ENCODE results near the gene CCDC88C.

Gene CCDC88C

DNA sequence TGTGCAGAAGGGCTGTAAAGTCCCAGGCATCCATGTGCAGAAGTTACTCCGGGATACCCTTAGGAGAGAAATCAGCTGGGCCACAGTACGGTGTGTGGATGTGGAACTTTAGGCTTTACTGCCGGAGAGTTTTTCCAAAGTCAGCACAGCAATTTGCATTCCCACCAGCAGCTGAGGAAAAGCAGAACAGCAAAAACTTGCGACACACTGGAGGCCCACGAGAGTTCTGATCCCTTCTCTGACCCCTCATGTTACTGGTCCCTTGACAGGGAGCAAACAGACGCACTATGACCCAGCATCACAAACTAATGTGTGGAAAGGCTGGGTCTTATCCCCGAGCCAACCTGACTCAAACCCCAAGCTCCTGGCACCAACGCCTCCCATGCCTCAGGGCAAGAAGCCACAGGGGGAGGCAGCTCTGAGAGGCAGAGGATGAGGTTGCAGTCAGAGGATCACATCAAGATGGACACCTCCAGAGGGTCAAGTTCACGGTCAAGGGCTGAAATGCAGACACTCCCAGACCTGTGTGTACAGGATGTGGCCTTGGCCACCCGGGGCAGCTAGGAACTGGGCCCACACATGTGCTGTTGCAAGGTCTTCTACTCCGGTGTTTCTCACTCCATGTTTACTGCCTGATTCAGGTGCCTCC, 38.6 kb downstream of the CCDC88C start:
- Mint-ChIP-seq H3K4me1 (peaks cover 100% of the 10 kb centered on the region), H3K36me3 (peaks cover 10% of the 10 kb centered on the region), H3K4me3 (no peak overlapping the region), H3K27me3 (no peaks in the 10 kb centered on the region), H3K9me3 (no peaks in the 10 kb centered on the region), H3K27ac (peak overlapping the region; percentile 46)

DNA sequence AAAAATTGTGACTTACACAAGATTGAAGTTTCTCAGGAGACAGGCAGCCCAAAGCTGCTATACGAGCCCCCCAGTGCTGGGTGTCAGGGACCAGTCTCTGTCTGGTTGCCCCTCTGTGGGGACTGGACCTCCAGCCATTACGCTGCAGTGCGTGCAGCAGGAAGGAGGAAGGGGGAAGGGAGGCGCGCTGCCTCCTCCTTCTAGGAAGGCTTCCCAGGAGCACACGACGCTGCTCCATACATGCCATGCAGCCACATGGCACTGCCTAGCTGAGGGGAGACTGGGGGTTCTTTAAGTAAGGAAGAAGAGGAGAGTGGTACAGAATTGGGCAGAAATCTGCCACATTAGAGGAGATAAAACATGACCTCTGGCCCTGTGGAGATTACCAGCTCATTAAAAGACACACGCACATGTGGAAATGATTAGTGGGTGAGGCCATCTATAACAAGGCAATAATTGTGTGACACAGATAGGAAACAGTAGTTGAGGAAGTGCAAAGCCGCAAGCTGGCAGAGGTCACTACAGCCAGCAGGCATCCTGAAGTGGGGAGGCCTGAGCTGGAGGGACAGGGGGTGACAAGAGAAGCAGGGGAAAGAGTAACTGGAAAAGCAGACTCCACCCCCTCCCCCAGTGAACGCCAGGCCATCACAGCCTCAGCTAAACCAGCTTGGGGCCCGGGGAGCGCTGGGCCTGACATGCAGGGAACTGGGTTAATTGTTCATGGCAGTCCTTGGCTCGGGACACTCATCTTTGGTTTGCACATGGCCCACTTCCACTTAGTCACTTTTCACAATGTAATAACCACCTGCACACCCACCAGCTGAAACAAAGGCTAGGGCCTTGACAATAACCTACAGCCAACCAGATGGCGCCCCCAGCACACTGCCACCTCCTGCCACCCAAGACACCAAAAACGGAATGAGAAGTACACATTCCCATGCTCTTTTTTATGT, 39.6 kb downstream of the CCDC88C start:
- Mint-ChIP-seq H3K9me3 (no peaks in the 10 kb centered on the region), H3K36me3 (peaks cover 10% of the 10 kb centered on the region), H3K4me1 (peaks cover 100% of the 10 kb centered on the region), H3K27me3 (no peaks in the 10 kb centered on the region), H3K4me3 (peak overlapping the region; percentile 78), H3K27ac (peak overlapping the region; percentile 85)

- Mint-ChIP-seq H3K4me1 (peaks cover 100% of the 10 kb centered on the region), H3K9me3 (no peaks in the 10 kb centered on the region), H3K36me3 (peaks cover 5% of the 10 kb centered on the region), H3K4me3 (peak overlapping the region; percentile 78), H3K27ac (peak overlapping the region; percentile 91), H3K27me3 (no peaks in the 10 kb centered on the region)
Measured at GRCh38 chr14:91376547-91377477, 40.8 kb downstream of the CCDC88C start.

DNA sequence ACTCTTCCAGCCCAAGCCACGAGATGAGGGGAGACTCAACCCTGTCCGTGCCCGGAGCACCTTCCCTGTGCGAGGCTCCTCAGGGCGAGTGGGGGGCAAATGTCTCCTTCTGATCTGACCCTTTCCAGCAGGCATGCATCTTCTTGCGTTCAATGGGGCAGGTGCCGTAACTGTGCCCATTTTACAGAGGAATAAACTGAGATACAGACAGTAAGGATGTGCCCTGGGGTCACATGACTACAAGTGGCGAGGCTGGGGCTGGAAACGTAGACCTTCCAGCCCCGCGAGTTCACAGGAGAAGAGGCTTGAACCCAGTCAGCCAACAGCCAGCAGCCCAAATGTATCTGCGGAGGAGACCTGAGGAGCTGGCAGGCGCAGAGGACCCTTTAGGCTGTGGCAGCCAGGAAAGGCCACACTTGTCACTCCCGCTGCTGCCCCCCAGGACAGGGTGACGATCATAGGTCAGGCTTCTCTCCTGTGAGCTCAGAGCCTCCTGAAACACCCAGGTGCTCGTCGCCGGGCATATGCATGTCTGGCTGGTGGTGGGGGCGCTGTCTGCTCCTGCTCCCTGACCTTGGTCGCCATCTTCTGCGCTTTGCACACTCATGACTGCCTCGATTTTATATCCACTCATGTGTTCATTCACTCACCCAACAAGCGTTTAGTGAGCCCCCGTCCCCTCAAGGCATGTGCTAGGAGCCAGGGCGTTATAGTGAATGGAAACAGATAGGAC, 41.7 kb downstream of the CCDC88C start:
- peak overlapping the region; percentile 91 for H3K27ac Mint-ChIP-seq
- H3K36me3 Mint-ChIP-seq = peaks cover 3% of the 10 kb centered on the region
- no peaks in the 10 kb centered on the region for H3K9me3 Mint-ChIP-seq
- peaks cover 99% of the 10 kb centered on the region for H3K4me1 Mint-ChIP-seq
- H3K27me3 Mint-ChIP-seq = no peaks in the 10 kb centered on the region
- H3K4me3 Mint-ChIP-seq = peak overlapping the region; percentile 85

DNA sequence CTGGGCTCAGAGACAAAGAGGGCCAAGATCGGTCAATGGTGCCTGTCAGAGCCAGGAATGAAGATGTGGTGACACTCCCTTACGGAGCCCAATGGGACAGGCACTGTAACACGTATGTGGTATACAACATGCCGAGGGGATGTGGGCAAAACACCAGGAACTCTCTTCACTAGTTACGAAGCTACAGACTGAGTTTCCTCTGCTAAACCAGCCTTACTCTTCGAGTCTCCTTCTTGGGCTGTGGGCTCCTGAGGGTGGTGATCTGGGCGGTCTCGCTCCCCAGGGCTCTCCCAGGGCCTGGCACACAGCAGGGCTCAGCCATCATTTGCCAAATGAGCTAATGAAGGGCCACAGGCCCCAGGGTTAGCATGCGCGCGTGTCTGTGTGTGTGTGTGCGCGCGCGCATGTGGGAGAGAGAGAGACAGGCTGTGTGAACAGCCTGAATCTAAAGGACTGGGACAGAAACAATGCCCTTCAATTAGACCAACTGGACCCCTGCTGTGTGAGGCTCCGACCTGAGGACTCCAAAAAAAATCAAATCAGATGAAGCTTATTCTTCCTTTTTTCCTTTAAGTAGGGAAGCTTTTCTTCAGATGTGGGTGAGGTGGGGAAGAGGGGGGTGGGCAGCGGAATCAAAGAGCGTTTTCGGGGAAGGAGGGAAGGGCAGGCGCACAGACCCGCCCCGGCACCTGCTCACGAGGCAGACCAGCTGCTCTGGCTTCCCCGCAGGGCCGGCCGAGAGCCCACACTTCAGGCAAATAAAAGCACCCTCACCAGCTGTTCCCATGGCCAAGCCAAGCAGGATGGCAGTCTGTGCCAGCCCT, 42.5 kb downstream of the CCDC88C start:
- peak overlapping the region; percentile 91 for H3K27ac Mint-ChIP-seq
- no peaks in the 10 kb centered on the region for H3K27me3 Mint-ChIP-seq
- H3K4me3 Mint-ChIP-seq = peak overlapping the region; percentile 85
- H3K4me1 Mint-ChIP-seq = peaks cover 99% of the 10 kb centered on the region
- peaks cover 3% of the 10 kb centered on the region for H3K36me3 Mint-ChIP-seq
- H3K9me3 Mint-ChIP-seq = no peaks in the 10 kb centered on the region

DNA sequence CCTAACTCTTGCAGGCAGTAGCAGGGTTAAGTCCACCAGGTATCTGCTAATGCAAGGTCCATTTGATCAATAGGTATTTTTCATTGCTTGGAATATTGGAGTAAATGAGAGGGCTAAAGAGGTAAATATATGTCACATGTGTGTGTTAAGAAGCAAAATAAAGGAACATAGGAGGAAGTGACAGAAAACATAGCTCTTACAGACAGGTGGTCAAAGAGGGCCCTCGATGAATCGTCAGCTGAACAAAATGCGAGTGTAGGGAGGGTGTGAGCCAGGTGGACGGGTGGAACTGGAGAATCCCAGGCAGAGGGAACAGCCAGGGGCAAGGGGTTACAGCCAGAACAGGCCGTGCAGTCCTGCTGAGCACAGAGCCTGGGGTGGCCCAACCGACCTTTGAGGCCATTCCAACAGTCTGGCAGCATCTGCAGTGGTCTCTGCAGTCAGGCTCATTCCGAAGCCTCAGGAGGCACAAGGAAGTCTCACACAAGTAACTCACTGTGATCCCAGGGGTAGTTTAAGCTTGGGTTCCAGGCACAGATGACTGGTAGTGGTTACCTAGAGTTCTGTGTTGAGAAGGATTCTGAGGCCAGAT, 43.2 kb downstream of the CCDC88C start:
- Mint-ChIP-seq H3K36me3 (peaks cover 5% of the 10 kb centered on the region), H3K4me1 (peaks cover 99% of the 10 kb centered on the region), H3K27ac (peak overlapping the region; percentile 91), H3K27me3 (no peaks in the 10 kb centered on the region), H3K4me3 (peak overlapping the region; percentile 85), H3K9me3 (no peaks in the 10 kb centered on the region)

DNA sequence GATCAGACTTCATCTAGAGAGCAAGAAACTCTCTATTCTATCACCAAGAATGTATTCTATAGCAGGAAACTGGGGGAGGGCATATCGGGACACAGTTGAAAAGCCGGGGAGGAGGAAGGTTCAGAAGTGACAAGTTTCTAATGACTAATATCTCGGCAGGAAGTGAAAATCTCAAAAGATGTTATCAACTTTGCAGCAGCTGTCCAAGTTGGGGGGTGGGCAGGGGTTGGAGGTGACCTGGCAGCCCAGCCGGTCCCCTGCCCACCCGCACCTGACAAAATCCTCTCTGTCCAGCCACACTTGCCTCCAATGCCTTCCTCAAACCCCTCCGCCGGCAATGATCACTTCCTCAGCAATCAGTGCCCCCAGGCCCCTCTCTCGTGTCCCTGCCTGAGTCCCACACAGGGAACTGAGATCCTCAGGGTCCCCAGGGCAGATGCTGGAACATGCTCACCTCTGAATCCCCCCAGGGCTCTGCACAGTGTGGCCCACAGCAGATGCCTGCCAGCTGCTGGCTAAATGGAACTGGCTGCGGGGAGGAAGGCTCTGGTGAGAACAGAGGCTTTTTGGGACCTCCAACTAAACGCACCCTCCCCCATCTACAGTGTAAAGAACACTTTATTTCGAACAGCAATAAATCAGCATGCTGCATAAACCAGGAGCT, 43.9 kb downstream of the CCDC88C start:
- no peaks in the 10 kb centered on the region for H3K27me3 Mint-ChIP-seq
- peaks cover 5% of the 10 kb centered on the region for H3K36me3 Mint-ChIP-seq
- H3K27ac Mint-ChIP-seq = peak overlapping the region; percentile 91
- no peaks in the 10 kb centered on the region for H3K9me3 Mint-ChIP-seq
- peaks cover 99% of the 10 kb centered on the region for H3K4me1 Mint-ChIP-seq
- H3K4me3 Mint-ChIP-seq = peak overlapping the region; percentile 85

- H3K27me3 Mint-ChIP-seq = no peaks in the 10 kb centered on the region
- peaks cover 3% of the 10 kb centered on the region for H3K36me3 Mint-ChIP-seq
- peak overlapping the region; percentile 91 for H3K27ac Mint-ChIP-seq
- H3K4me3 Mint-ChIP-seq = peak overlapping the region; percentile 85
- peaks cover 99% of the 10 kb centered on the region for H3K4me1 Mint-ChIP-seq
- no peaks in the 10 kb centered on the region for H3K9me3 Mint-ChIP-seq
Measured at GRCh38 chr14:91372671-91373495, 44.7 kb downstream of the CCDC88C start.

DNA sequence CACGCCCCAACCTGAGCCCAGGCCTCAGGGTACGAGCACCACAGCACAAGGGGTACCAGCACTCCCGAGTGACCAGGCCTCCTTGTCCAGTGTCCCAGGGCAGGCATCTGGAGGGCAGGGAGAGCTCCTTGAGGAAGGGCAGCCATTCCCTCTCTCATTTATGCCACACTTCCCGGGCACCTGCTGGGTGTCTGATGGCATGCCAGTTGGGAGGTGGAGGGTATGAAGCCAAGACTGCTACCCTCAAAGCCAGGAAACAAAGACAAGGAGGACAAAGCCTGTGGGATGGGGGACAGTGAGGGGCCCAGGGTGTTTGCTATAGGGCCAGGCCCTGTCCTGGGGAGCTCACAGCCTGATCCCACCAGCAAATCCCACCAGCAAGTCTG, 45.6 kb downstream of the CCDC88C start:
- H3K9me3 Mint-ChIP-seq = no peaks in the 10 kb centered on the region
- peak overlapping the region; percentile 55 for H3K27ac Mint-ChIP-seq
- peaks cover 99% of the 10 kb centered on the region for H3K4me1 Mint-ChIP-seq
- peaks cover 2% of the 10 kb centered on the region for H3K36me3 Mint-ChIP-seq
- H3K27me3 Mint-ChIP-seq = no peaks in the 10 kb centered on the region
- peak overlapping the region; percentile 85 for H3K4me3 Mint-ChIP-seq

GRCh38 chr14:91371011-91371989, 46.3 kb downstream of the CCDC88C start:
- Mint-ChIP-seq H3K36me3 (peaks cover 2% of the 10 kb centered on the region), H3K4me1 (peaks cover 99% of the 10 kb centered on the region), H3K27ac (peak overlapping the region; percentile 93), H3K27me3 (no peaks in the 10 kb centered on the region), H3K9me3 (no peaks in the 10 kb centered on the region), H3K4me3 (peak overlapping the region; percentile 63)

- peaks cover 97% of the 10 kb centered on the region for H3K4me1 Mint-ChIP-seq
- H3K9me3 Mint-ChIP-seq = no peaks in the 10 kb centered on the region
- H3K36me3 Mint-ChIP-seq = peaks cover 2% of the 10 kb centered on the region
- no peaks in the 10 kb centered on the region for H3K27me3 Mint-ChIP-seq
- peak overlapping the region; percentile 91 for H3K27ac Mint-ChIP-seq
- H3K4me3 Mint-ChIP-seq = peak overlapping the region; percentile 77
Measured at GRCh38 chr14:91369628-91370445, 47.8 kb downstream of the CCDC88C start.
